GM23338 (cell line): ENCODE measurements around the gene GNAI3. TPM values are rescaled to one million over a fixed set of nuclear protein-coding genes. Genes with fewer than 3 reads are reported as not detected.

Experiments used
- ATAC-seq: fragments of 200-7000 bp; cut with Tn5 transposase; 3 replicates; pipeline ENCODE4 v1.9.1; 2020
- DNase-seq: peaks from one replicate; pipeline ENCODE4 v3.0.0-alpha.2; 2015; ENCODE audit warnings: low spot score
- H2AFZ ChIP-seq: fragments of 200-600 bp; sonication (generic); 2 replicates; pipeline ENCODE4 v1.8.0; 2016; ENCODE audit warnings: antibody characterized with exemption, mild to moderate bottlenecking, moderate library complexity
- H3F3A ChIP-seq: fragments of 200-600 bp; sonication (generic); replicated peaks from 2 replicates; pipeline ENCODE4 v1.8.0; 2017; ENCODE audit warnings: antibody characterized with exemption, mixed run types, low read depth
- H3K27ac ChIP-seq: fragments of 200-600 bp; sonication (generic); 2 replicates; pipeline ENCODE4 v1.6.1; 2016; ENCODE audit warnings: low read depth
- H3K27me3 ChIP-seq: fragments of 200-600 bp; sonication (generic); 2 replicates; pipeline ENCODE4 v1.8.0; 2016; ENCODE audit warnings: mild to moderate bottlenecking, mixed run types, moderate library complexity; ENCODE audit not compliant: insufficient read depth
- H3K36me3 ChIP-seq: fragments of 200-600 bp; sonication (generic); 2 replicates; pipeline ENCODE4 v1.8.0; 2016; ENCODE audit warnings: mild to moderate bottlenecking; ENCODE audit not compliant: insufficient read depth
- H3K4me1 ChIP-seq: fragments of 200-600 bp; sonication (generic); 2 replicates; pipeline ENCODE4 v1.8.0; 2016; ENCODE audit warnings: mild to moderate bottlenecking, moderate library complexity; ENCODE audit not compliant: insufficient read depth
- H3K4me2 ChIP-seq: fragments of 200-600 bp; sonication (generic); 2 replicates; pipeline ENCODE4 v1.7.1; 2017; ENCODE audit warnings: mixed run types
- H3K4me3 ChIP-seq: fragments of 200-600 bp; sonication (generic); 2 replicates; pipeline ENCODE4 v1.6.1; 2016; ENCODE audit warnings: mixed run types
- H3K79me2 ChIP-seq: fragments of 200-600 bp; sonication (generic); replicated peaks from 2 replicates; pipeline ENCODE4 v1.8.0; 2017; ENCODE audit warnings: mild to moderate bottlenecking; ENCODE audit not compliant: insufficient read depth
- H3K9me2 ChIP-seq: fragments of 200-600 bp; sonication (generic); 2 replicates; pipeline ENCODE4 v1.8.0; 2017; ENCODE audit not compliant: insufficient read depth
- H4K20me1 ChIP-seq: fragments of 200-600 bp; sonication (generic); replicated peaks from 2 replicates; pipeline ENCODE4 v1.8.0; 2017; ENCODE audit warnings: mild to moderate bottlenecking; ENCODE audit not compliant: insufficient read depth
- H3K27ac Mint-ChIP-seq: 2 replicates; pipeline ENCODE4 v1.8.0; 2020; ENCODE audit warnings: inconsistent platforms, mild to moderate bottlenecking, moderate library complexity, mixed read lengths
- H3K27me3 Mint-ChIP-seq: 3 replicates; pipeline ENCODE4 v1.8.0; 2022; ENCODE audit warnings: low read depth, mild to moderate bottlenecking, moderate library complexity, mixed read lengths, inconsistent platforms; ENCODE audit not compliant: insufficient read depth, poor library complexity
- H3K36me3 Mint-ChIP-seq: 3 replicates; pipeline ENCODE4 v1.8.0; 2021; ENCODE audit warnings: low read depth, mild to moderate bottlenecking, inconsistent platforms, moderate library complexity, mixed read lengths
- H3K4me1 Mint-ChIP-seq: 3 replicates; pipeline ENCODE4 v1.8.0; 2020; ENCODE audit warnings: mild to moderate bottlenecking, inconsistent platforms, mixed read lengths
- H3K4me3 Mint-ChIP-seq: 3 replicates; pipeline ENCODE4 v1.8.0; 2021; ENCODE audit warnings: moderate library complexity, mild to moderate bottlenecking, inconsistent platforms, mixed read lengths
- H3K9me3 Mint-ChIP-seq: 3 replicates; pipeline ENCODE4 v1.8.0; 2020; ENCODE audit warnings: moderate library complexity, mild to moderate bottlenecking, inconsistent platforms, mixed read lengths
- CREB1 ChIP-seq: fragments of 250-450 bp; sonication (Bioruptor Pico); IDR thresholded peaks from 2 replicates; pipeline ENCODE4 v1.5.0; 2020; ENCODE audit warnings: low read depth, mild to moderate bottlenecking, moderate library complexity
- ETS1 ChIP-seq: IDR thresholded peaks from 2 replicates; pipeline ENCODE4 v1.6.1; 2016; ENCODE audit warnings: antibody characterized with exemption
- JUNB ChIP-seq: IDR thresholded peaks from one replicate; pipeline ENCODE4 v1.6.1; 2016; ENCODE audit warnings: antibody characterized with exemption; ENCODE audit not compliant: unreplicated experiment
- POLR2AphosphoS5 ChIP-seq: IDR thresholded peaks from 2 replicates; pipeline ENCODE4 v1.6.1; 2016; ENCODE audit warnings: antibody characterized with exemption, low read depth
- REST ChIP-seq: IDR thresholded peaks from one replicate; pipeline ENCODE4 v1.6.1; 2018; ENCODE audit warnings: antibody characterized with exemption; ENCODE audit not compliant: unreplicated experiment
- STAT1 ChIP-seq: IDR thresholded peaks from one replicate; pipeline ENCODE4 v1.6.1; 2016; ENCODE audit warnings: antibody characterized with exemption; ENCODE audit not compliant: unreplicated experiment
- polyA plus RNA-seq: library from polyadenylated mRNA; unstranded; fragments of >200 nt; fragmentation: Nextera tagmentation; extraction: Ambion mirVana; gene quantifications from 2 replicates; pipeline ENCODE4 v1.2.1, GENCODE V29; 2016
- total RNA-seq: library from RNA; depleted of rRNA; stranded (reverse); fragments of >200 nt; shearing (Covaris generic); gene quantifications from 2 replicates; pipeline ENCODE4 v1.2.3, GENCODE V29; 2014
- TF ChIP-seq, protein P1 (sequence below), 2 experiments: fragments of 200-600 bp in 1 of 2; sonication (generic) in 1 of 2; conservative IDR thresholded peaks; 2 replicates each; pipeline versions ENCODE4 v1.5.1 to v1.6.1; 2016 to 2017; ENCODE audit warnings: antibody characterized with exemption in 2 of 2, low read depth in 2 of 2, mild to moderate bottlenecking in 2 of 2, moderate library complexity in 1 of 2

The GNAI3 gene
- total and polyA plus RNA-seq, 2 experiments from 2014 or later = 4.5 to 10.2 TPM

DNA sequence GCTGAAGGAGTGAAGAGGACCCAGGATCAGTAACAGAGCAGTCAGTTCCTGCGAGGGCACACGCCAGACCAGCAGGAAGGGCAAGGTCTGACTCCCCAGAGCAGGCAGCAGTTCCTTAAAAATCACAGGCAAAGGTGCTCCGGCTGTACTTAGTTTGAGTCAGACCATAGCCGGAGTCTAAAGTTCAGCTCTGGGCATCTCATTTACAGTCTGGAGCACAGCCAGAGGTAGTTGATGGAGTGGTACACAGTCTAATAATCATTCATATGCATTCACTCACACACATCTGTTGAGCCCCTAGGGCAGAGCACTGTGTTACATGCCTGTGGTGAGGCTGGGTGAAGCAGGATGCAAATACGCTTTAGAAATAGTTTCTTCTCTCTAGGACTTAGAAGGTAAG is 31.5 kb upstream of the GNAI3 start:
- ATAC-seq (no peak), DNase-seq (no peak)
- no peak overlapping the region for H3K27ac ChIP-seq
- Mint-ChIP-seq H3K9me3 (no peaks in the 10 kb centered on the region), H3K27me3 (peaks cover 2% of the 10 kb centered on the region), H3K27ac (no peak overlapping the region), H3K4me1 (peaks cover 6% of the 10 kb centered on the region; the same call in 1 of the 3 replicates), H3K4me3 (no peak overlapping the region), H3K36me3 (no peaks in the 10 kb centered on the region)
- H3K4me3 ChIP-seq = no peak overlapping the region
- H3K9me2 ChIP-seq = no peaks in the 10 kb centered on the region
- H2AFZ ChIP-seq = no peak overlapping the region
- TF ChIP-seq STAT1 (no peak), POLR2AphosphoS5 (no peak), JUNB (no peak)
- H3K36me3 ChIP-seq = no peaks in the 10 kb centered on the region
- H3K27me3 ChIP-seq = peaks cover 4% of the 10 kb centered on the region
- H3K4me2 ChIP-seq = no peak overlapping the region
- no peaks in the 10 kb centered on the region for H3K79me2 ChIP-seq
- H4K20me1 ChIP-seq = no peaks in the 10 kb centered on the region
- H3K4me1 ChIP-seq = no peaks in the 10 kb centered on the region
- H3F3A ChIP-seq = no peaks in the 10 kb centered on the region

DNA sequence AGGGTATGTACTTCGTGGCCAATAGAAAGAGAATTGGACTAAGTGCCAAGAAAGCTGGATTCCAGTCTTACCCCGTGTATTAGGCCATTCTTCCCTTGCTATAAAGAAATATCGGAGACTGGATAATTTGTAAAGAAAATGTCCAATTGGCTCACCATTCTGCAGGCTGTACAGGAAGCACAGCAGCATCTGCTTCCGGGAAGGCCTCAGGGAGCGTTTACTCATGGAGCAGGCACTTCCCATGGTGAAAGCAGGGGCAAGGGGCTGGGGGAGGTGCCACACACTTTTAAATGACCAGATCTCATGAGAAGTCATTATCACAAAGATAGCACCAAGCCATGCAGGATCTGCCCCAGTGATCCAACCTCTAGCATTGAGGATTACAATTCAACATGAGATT is 31.1 kb upstream of the GNAI3 start:
- peaks cover 2% of the 10 kb centered on the region for H3K27me3 Mint-ChIP-seq

More for the DNA sequence above, 31.1 kb upstream of the GNAI3 start:
- Histone ChIP-seq H2AFZ (no peak overlapping the region), H3K27ac (no peak overlapping the region), H3F3A (no peaks in the 10 kb centered on the region), H4K20me1 (no peaks in the 10 kb centered on the region), H3K27me3 (no peaks in the 10 kb centered on the region), H3K9me2 (no peaks in the 10 kb centered on the region), H3K4me1 (no peaks in the 10 kb centered on the region), H3K79me2 (no peaks in the 10 kb centered on the region), H3K4me3 (no peak overlapping the region), H3K36me3 (no peaks in the 10 kb centered on the region), H3K4me2 (no peak overlapping the region)
- H3K4me3 Mint-ChIP-seq = no peak overlapping the region
- H3K36me3 Mint-ChIP-seq = no peaks in the 10 kb centered on the region
- H3K9me3 Mint-ChIP-seq = no peaks in the 10 kb centered on the region
- H3K4me1 Mint-ChIP-seq = peaks cover 6% of the 10 kb centered on the region; the same call in 1 of the 3 replicates
- ATAC-seq = no peak
- no peak for DNase-seq
- no peak for TF ChIP-seq ETS1
- TF ChIP-seq, protein P1, sequence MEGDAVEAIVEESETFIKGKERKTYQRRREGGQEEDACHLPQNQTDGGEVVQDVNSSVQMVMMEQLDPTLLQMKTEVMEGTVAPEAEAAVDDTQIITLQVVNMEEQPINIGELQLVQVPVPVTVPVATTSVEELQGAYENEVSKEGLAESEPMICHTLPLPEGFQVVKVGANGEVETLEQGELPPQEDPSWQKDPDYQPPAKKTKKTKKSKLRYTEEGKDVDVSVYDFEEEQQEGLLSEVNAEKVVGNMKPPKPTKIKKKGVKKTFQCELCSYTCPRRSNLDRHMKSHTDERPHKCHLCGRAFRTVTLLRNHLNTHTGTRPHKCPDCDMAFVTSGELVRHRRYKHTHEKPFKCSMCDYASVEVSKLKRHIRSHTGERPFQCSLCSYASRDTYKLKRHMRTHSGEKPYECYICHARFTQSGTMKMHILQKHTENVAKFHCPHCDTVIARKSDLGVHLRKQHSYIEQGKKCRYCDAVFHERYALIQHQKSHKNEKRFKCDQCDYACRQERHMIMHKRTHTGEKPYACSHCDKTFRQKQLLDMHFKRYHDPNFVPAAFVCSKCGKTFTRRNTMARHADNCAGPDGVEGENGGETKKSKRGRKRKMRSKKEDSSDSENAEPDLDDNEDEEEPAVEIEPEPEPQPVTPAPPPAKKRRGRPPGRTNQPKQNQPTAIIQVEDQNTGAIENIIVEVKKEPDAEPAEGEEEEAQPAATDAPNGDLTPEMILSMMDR (conservative IDR thresholded peaks at IDR 0.05; ENCODE audit: low read depth in 2 of 2) = no peak
- TF ChIP-seq REST = no peak
- no peak for TF ChIP-seq CREB1 (CRISPR knock-in tag)
- no peak for TF ChIP-seq STAT1
- no peak overlapping the region for H3K27ac Mint-ChIP-seq
